UCSD-AML1 (cell line): Measurements from ENCODE around the gene ADIPOR1.
A peak's percentile ranks its signal among the peaks of the same experiment; 100 is the strongest.
"Not testable (repeated sequence)": the region's sequence is repeated elsewhere in the genome, so short reads cannot be mapped to it uniquely, and the experiment has no call there.

Experiments used
- DNase-seq: peaks from one replicate; lab custom pipeline; 2025; ENCODE audit not compliant: unreplicated experiment; lab: John Stamatoyannopoulos, UW

The ADIPOR1 gene

DNA sequence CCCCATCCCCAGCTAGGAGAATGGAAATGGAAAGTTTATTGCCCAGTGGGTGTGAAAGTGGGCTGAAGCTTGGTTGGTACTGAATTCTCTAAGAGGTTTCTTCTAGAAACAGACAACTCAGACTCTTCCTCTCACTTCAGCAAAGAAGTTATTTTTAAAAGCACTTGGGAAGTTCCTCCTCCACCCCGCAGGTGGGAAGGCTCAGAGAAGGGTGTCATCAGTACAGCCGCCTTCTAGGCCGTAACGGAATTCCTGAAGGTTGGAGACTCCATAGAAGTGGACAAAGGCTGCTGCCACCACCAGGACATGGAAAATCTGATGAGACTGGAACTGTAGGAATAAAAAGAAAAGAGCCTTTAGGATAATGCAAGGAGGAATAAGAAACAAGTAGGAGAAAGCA, 16.7 kb downstream of the ADIPOR1 start:
- no peak for DNase-seq

GRCh38 chr1:202940561-202940960, 17.6 kb downstream of the ADIPOR1 start:
- no peak for DNase-seq

GRCh38 chr1:202938287-202938925, 19.7 kb downstream of the ADIPOR1 start:
- DNase-seq: no peak

DNA sequence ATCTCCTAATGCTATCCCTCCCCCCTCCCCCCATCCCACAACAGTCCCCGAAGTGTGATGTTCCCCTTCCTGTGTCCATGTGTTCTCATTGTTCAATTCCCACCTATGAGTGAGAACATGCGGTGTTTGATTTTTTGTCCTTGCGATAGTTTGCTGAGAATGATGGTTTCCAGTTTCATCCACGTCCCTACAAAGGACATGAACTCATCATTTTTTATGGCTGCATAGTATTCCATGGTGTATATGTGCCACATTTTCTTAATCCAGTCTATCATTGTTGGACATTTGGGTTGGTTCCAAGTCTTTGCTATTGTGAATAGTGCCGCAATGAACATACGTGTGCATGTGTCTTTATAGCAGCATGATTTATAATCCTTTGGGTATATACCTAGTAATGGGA, 21.7 kb downstream of the ADIPOR1 start:
- not testable (repeated sequence) for DNase-seq

DNA sequence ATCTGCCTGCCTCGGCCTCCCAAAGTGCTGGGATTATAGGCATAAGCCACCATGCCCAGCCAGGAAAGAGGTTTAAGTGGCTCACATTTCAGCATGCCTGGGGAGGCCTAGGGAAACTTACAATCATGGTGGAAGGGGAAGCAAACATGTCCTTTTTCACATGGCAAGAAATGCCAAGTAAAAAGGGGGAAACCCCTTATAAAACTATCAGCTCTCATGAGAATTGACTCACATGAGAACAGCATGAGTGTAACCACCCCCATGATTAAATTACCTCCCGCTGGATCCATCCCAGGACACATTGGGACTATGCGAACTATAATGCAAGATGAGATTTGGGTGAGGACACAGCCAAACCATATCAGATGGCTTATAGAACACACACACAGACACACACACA, 22.3 kb downstream of the ADIPOR1 start:
- no peak for DNase-seq

- DNase-seq: no peak
Measured at GRCh38 chr1:202934755-202935154, 23.4 kb downstream of the ADIPOR1 start.

GRCh38 chr1:202932476-202932875, 25.6 kb downstream of the ADIPOR1 start:
- no peak for DNase-seq

GRCh38 chr1:202926581-202927491, 31.3 kb downstream of the ADIPOR1 start, which contains the start of gene KLHL12:
Gene KLHL12, minus strand, starts transcription at chr1:202927234. Its CDS starts 2,072 bp downstream, at chr1:202925162.
- peak; percentile 96 for DNase-seq

GRCh38 chr1:202923533-202923932, 34.6 kb downstream of the ADIPOR1 start:
- no peak for DNase-seq

DNA sequence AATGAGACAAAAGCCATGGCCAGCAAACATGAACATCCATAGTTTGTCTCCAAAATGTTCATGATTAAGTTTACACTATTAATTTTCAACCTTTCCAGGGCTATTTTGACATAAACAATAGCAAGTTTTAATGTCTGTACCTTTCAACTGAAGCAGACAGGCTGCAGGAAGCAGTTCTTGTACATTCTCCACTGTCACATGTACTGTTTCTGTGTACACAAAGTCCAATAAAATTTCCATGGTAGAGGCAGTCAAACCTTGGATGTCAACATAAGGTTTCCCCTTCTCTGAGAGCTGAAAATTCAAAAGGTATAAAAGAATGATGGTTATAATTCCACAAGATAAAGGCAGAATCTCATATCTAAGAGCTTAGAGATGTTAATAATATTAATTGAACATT, 38.5 kb downstream of the ADIPOR1 start:
- DNase-seq: no peak

DNA sequence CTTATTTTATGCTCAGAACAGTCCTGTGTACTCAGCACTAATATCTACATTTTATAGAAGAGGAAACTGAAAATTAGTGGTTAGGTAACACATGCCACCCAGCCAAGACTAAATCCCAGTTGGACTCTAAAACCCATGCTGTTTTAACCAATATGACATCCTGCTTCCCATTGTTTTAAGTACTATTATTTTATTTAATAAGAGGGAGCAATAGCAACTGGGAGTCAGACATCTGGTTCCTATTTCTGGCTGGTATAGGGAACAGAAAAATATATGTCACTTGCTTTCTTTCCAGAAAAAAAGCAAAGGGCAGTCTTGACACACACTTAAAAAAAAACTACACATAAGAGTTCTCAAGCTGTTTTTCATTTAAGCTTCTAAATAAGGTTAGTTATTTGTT, 43.0 kb downstream of the ADIPOR1 start:
- DNase-seq: no peak

DNA sequence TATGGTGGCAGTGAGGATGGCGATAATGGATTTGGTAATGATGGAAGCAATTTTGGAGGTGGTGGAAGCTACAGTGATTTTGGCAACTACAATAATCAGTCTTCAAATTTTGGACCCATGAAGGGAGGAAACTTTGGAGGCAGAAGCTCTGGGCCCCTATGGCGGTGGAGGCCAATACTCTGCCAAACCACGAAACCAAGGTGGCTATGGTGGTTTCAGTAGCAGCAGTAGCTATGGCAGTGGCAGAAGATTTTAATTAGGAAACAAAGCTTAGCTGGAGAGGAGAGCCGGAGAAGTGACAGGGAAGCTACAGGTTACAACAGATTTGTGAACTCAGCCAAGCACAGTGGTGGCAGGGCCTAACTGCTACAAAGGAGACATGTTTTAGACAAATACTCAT, 45.6 kb downstream of the ADIPOR1 start:
- DNase-seq: not testable (repeated sequence)

DNA sequence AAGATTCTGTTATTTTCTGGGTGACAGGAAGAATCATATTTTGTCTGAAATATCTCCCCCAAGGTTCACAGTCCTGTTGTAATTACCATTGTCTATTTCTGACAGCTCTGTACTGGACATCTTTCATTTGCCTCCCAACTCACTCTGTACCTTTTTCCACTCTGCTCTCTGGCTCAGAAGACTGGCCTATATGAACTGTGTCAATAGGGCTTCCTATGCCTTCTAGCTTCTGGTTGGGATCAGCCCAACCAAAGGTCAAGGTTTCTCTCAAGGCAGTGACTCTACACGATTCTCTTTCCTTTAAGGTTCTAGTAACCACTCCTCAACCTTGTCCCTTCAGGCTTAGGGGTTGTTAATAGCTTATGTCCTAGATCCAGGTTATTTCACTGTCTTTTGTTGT, 48.6 kb downstream of the ADIPOR1 start:
- DNase-seq: no peak

DNA sequence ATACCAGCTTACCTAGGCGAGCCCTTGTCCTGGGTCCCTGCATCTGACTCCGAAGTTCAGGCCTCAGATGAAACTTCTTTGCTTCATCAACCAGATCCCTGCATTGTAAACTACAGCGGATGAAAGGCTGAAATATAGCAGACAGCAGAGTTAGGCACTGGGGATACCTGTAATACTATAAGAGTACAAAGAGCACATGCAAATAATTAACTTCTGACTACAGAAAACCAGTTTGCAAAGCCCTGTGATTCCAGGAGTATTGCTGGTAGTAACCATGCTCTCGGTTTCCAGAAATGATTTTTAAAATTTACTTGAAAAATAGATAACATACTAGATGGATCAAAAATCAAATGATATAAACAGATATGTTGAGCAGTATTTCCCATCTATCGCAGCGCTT, 49.1 kb downstream of the ADIPOR1 start:
- no peak for DNase-seq

- no peak for DNase-seq
Measured at GRCh38 chr1:202905331-202905730, 52.8 kb downstream of the ADIPOR1 start.

DNA sequence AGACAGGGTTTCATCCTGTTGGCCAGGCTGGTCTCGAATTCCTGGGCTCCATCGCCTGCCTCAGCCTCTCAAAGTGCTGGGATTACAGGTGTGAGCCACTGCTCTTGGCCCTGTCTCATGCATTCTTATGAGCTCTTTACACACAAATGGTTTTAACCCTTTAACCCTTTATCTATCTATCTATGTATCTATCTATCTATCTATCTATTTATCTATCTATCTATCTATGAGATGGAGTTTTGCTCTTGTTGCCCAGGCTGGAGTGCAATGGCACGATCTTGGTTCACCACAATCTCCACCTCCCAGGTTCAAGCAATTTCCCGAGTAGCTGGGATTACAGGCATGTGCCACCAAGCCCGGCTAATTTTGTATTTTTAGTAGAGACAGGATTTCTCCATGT, 54.3 kb downstream of the ADIPOR1 start:
- DNase-seq: not testable (repeated sequence)

- DNase-seq: no peak
Measured at GRCh38 chr1:202901555-202901954, 56.6 kb downstream of the ADIPOR1 start.

GRCh38 chr1:202892501-202892900, 65.6 kb downstream of the ADIPOR1 start:
- DNase-seq: no peak
